Kidney (tissue), 14 donors: ENCODE data around the gene CDK6. TPM values are rescaled to one million over a fixed set of nuclear protein-coding genes. Genes with fewer than 3 reads are reported as not detected.

Source experiments
- DNase-seq, 5 donors: peaks; one replicate each; pipeline ENCODE4 v3.0.0-alpha.2; 2013 to 2020
- FAIRE-seq: peaks from 2 replicates; lab custom pipeline; 2012; peaks lifted over from hg19 to GRCh38; lab: Jason Lieb, UNC
- H3K27ac ChIP-seq, 2 donors: one replicate each; pipeline ENCODE4 v1.7.0; 2013; ENCODE audit warnings: low read depth in 2 of 2, low read length in 2 of 2, inconsistent platforms in 1 of 2
- H3K27me3 ChIP-seq: one replicate; pipeline ENCODE4 v1.7.1; 2013; ENCODE audit warnings: low read length, inconsistent platforms; ENCODE audit not compliant: control insufficient read depth, insufficient read depth
- H3K36me3 ChIP-seq, 3 donors: one replicate each; pipeline versions ENCODE4 v1.7.0 to v1.7.1; 2013; ENCODE audit warnings: low read length in 3 of 3, control low read depth in 1 of 3, inconsistent platforms in 1 of 3; ENCODE audit not compliant: insufficient read depth in 3 of 3, control insufficient read depth in 2 of 3
- H3K4me1 ChIP-seq, 3 donors: one replicate each; pipeline versions ENCODE4 v1.7.0 to v1.7.1; 2013; ENCODE audit warnings: low read length in 3 of 3, inconsistent platforms in 1 of 3, low read depth in 1 of 3; ENCODE audit not compliant: control insufficient read depth in 2 of 3, insufficient read depth in 2 of 3
- H3K4me3 ChIP-seq, 3 donors: one replicate each; pipeline versions ENCODE4 v1.7.0 to v1.8.1; 2013; ENCODE audit warnings: low read length in 3 of 3, control low read depth in 1 of 3, inconsistent platforms in 1 of 3
- H3K9ac ChIP-seq, 3 donors: one replicate each; pipeline versions ENCODE4 v1.7.0 to v1.7.1; 2013; ENCODE audit warnings: low read length in 3 of 3, control low read depth in 1 of 3, inconsistent platforms in 1 of 3
- H3K9me3 ChIP-seq, 3 donors: one replicate each; pipeline versions ENCODE4 v1.7.0 to v1.7.1; 2013; ENCODE audit warnings: low read length in 3 of 3, control low read depth in 1 of 3, inconsistent platforms in 1 of 3; ENCODE audit not compliant: control insufficient read depth in 2 of 3, insufficient read depth in 1 of 3
- intact Hi-C: fragments of 100-400 bp; cut with DNase I; formaldehyde crosslinking; loops from one replicate; pipeline ENCODE4 v1.11.1; 2022
- polyA plus RNA-seq: library from polyadenylated mRNA; stranded (reverse); fragments of 350-450 nt; fragmentation: Illumina TruSeq; extraction: RNeasy Lipid Tissue Mini Kit (QIAGEN cat#74804); gene quantifications from one replicate; pipeline ENCODE4 v1.2.3, GENCODE V29; 2014; ENCODE audit warnings: low read depth, low replicate concordance; ENCODE audit not compliant: insufficient read depth
- total RNA-seq: library from RNA; stranded (reverse); fragmentation: NEBNext Ultra II Directional; extraction: Animal tissue kit (Norgen Biotek cat#: 25700); gene quantifications from one replicate; pipeline ENCODE4 v1.2.1, GENCODE V29; 2021
- TF ChIP-seq, protein P1 (sequence below): IDR thresholded peaks from 3 replicates; pipeline ENCODE4 v1.5.1; 2012; ENCODE audit warnings: mild to moderate bottlenecking, moderate library complexity, borderline replicate concordance; ENCODE audit not compliant: insufficient read depth; ENCODE audit errors: extremely low read depth
- donor health status: control.
- donor health status: control.
- donor health status: control.
- donor health status: control.
- donor health status: control.
- donor health status: DM: yes; HTN: yes; CAD: no.
- donor health status: Normal renal cell carcinoma (clear cell type).

Gene CDK6
- total and polyA plus RNA-seq, 2 donors from 2014 or later: 3.6 to 20.8 TPM

DNA sequence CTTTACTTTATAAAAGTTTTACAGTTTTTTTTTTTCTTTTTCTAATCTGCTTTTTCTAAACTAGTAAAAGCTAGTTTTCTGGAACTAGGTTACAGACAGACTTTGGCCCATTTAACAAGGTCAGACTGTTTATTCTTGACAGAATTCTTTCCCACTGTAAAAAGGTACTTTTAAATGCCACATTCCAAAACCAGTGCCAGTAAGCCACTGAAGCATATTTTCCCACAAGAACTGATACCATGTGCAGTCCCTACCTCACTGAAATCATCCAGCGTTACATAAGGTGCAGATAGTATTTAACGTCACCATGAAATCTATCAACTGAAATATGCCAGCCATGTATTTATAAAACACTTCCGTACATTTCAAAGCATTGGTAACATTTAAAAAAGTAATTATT lies 121.6 kb downstream of the CDK6 start:
- no peaks in the 10 kb centered on the region for H3K9me3 ChIP-seq
- no peaks in the 10 kb centered on the region for H3K27me3 ChIP-seq
- TF ChIP-seq, protein P1, sequence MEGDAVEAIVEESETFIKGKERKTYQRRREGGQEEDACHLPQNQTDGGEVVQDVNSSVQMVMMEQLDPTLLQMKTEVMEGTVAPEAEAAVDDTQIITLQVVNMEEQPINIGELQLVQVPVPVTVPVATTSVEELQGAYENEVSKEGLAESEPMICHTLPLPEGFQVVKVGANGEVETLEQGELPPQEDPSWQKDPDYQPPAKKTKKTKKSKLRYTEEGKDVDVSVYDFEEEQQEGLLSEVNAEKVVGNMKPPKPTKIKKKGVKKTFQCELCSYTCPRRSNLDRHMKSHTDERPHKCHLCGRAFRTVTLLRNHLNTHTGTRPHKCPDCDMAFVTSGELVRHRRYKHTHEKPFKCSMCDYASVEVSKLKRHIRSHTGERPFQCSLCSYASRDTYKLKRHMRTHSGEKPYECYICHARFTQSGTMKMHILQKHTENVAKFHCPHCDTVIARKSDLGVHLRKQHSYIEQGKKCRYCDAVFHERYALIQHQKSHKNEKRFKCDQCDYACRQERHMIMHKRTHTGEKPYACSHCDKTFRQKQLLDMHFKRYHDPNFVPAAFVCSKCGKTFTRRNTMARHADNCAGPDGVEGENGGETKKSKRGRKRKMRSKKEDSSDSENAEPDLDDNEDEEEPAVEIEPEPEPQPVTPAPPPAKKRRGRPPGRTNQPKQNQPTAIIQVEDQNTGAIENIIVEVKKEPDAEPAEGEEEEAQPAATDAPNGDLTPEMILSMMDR: no peak
- no peak overlapping the region for H3K9ac ChIP-seq
- DNase-seq (peak in 1 of 5 donors; percentile 50), FAIRE-seq (peak; percentile 35)
- H3K27ac ChIP-seq: peak overlapping the region; percentile 44 to 86
- intact Hi-C loops: no loop called here
- H3K4me3 ChIP-seq: no peak overlapping the region
- H3K36me3 ChIP-seq: no peaks in the 10 kb centered on the region
- H3K4me1 ChIP-seq: peaks cover 0 to 15% (median 14%) of the 10 kb centered on the region in 3 donors

DNA sequence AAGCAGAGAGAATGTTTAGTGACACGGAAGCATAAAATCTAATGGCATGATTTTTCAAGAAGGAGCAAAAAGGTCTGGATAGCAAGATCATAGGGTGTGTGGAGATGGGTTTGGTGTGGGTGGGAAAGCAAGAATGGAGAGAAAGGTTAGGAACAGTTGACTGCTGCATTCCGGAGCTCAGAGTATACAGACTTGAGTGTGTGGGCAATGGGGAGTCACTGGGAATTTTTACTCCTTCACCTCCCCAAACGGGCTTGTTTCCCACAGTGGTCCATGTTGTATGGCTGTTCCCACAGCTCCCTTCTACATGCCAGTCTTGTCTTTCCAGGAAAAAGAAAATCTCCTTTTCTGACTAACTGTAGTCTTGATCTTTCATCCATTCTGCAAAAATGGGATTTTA lies 122.1 kb downstream of the CDK6 start:
- Histone ChIP-seq H3K9me3 (no peaks in the 10 kb centered on the region), H3K36me3 (no peaks in the 10 kb centered on the region), H3K4me1 (peaks cover 0 to 15% (median 14%) of the 10 kb centered on the region in 3 donors), H3K9ac (no peak overlapping the region), H3K27ac (peak overlapping the region; percentile 75 to 86), H3K27me3 (no peaks in the 10 kb centered on the region), H3K4me3 (no peak overlapping the region)
- intact Hi-C loops: no loop called here
- TF ChIP-seq, protein P1: no peak
- FAIRE-seq: no peak
- no peak for DNase-seq

DNA sequence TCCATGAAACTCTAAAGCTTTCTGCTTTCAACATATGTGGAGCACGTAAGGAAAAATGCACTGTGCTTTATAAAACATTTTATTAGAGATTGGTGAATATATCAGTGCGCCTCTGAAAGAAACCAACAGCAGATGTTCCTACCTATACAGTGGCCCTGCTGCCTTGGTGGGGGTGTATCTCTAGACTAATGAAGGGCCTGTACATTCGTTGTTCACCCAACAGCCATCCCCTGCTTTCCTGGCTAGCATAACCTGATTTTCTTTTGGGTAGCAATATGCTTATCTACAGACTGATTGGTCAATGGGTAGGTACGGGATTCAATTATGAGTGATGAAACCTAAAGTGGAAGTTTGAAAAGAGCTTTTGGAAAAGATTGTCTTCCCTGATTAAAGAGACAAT lies 126.5 kb downstream of the CDK6 start:
- Histone ChIP-seq H3K4me1 (peaks cover 0 to 5% (median 2%) of the 10 kb centered on the region in 3 donors), H3K27ac (no peak overlapping the region), H3K36me3 (no peaks in the 10 kb centered on the region), H3K27me3 (no peaks in the 10 kb centered on the region), H3K9me3 (no peaks in the 10 kb centered on the region), H3K4me3 (no peak overlapping the region), H3K9ac (no peak overlapping the region)
- no peak for DNase-seq
- TF ChIP-seq, protein P1: no peak
- no peak for FAIRE-seq
- intact Hi-C loops: no loop called here

DNA sequence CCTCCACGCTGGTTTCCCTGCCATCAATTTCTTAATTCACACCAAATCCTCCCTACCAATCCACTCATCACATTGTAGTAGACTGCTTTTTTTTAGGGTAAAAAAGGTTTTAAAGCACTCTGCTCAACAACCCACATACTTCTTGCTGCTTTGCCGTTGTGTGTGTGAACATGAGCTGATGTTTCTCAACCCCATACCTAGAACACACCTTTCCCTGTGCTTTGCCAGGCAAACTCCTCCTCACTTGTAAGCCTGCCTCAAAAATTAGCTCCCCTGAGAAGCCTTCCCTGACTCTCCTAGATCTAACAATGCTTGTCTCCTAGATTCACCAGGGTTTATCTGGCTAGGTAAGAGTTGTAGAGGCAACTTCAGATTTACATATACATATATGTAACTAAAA lies 127.2 kb downstream of the CDK6 start:
- TF ChIP-seq, protein P1: no peak

More for the DNA sequence above, 127.2 kb downstream of the CDK6 start:
- no peaks in the 10 kb centered on the region for H3K9me3 ChIP-seq
- intact Hi-C loops: no loop called here
- H3K27ac ChIP-seq: no peak overlapping the region
- FAIRE-seq: no peak
- no peak overlapping the region for H3K9ac ChIP-seq
- no peak for DNase-seq
- H3K36me3 ChIP-seq: no peaks in the 10 kb centered on the region
- no peak overlapping the region for H3K4me3 ChIP-seq
- no peaks in the 10 kb centered on the region for H3K27me3 ChIP-seq
- peaks cover 0 to 2% (median 0%) of the 10 kb centered on the region in 3 donors for H3K4me1 ChIP-seq
